Activated CD8-positive, alpha-beta memory T cell treated with anti-CD3 and anti-CD28 coated beads for 4 hours (primary cell): ENCODE data around the gene TEX264.

Experiments
- DNase-seq, 2 donors: peaks; one replicate each; pipeline ENCODE4 v3.0.0-alpha.2; 2020; ENCODE audit warnings: low read depth in 2 of 2

The TEX264 gene

GRCh38 chr3:51692980-51693395, 21.9 kb downstream of the TEX264 start:
- DNase-seq: no peak

- DNase-seq: no peak
These were observed 25.9 kb downstream of the TEX264 start for GRCh38 chr3:51696954-51697353.

- DNase-seq: no peak
These were observed 27.2 kb downstream of the TEX264 start for GRCh38 chr3:51698209-51698608.

GRCh38 chr3:51700403-51700802, 29.4 kb downstream of the TEX264 start:
- DNase-seq: no peak

- DNase-seq: no peak
These were observed 31.1 kb downstream of the TEX264 start for GRCh38 chr3:51702156-51702555.

GRCh38 chr3:51703068-51703760, 32.2 kb downstream of the TEX264 start:
- DNase-seq: no peak

GRCh38 chr3:51703761-51704510, 32.9 kb downstream of the TEX264 start:
- DNase-seq: no peak

- DNase-seq: no peak
These were observed 33.5 kb downstream of the TEX264 start for GRCh38 chr3:51704511-51704950.

- DNase-seq: no peak
These were observed 34.4 kb downstream of the TEX264 start for GRCh38 chr3:51705276-51706020.

GRCh38 chr3:51706021-51706485, 35.0 kb downstream of the TEX264 start:
- no peak for DNase-seq

- no peak for DNase-seq
These were observed 36.0 kb downstream of the TEX264 start, which contains the start of gene GRM2 for GRCh38 chr3:51706788-51707731. Gene GRM2, plus strand, starts transcription at chr3:51707068. Its CDS starts 1,916 bp downstream, at chr3:51708984.

- DNase-seq: no peak
These were observed 37.3 kb downstream of the TEX264 start for GRCh38 chr3:51708216-51708845.

- DNase-seq: no peak
These were observed 38.0 kb downstream of the TEX264 start for GRCh38 chr3:51709004-51709420.

GRCh38 chr3:51709675-51710074, 38.6 kb downstream of the TEX264 start:
- DNase-seq: no peak

- DNase-seq: no peak
These were observed 39.7 kb downstream of the TEX264 start for GRCh38 chr3:51710631-51711351.

GRCh38 chr3:51711352-51712037, 40.4 kb downstream of the TEX264 start:
- no peak for DNase-seq

GRCh38 chr3:51712038-51712420, 41.0 kb downstream of the TEX264 start:
- no peak for DNase-seq

GRCh38 chr3:51712511-51712931, 41.5 kb downstream of the TEX264 start:
- DNase-seq: no peak

- no peak for DNase-seq
These were observed 41.9 kb downstream of the TEX264 start for GRCh38 chr3:51712963-51713362.
